Activated T-cell treated with anti-CD3 and anti-CD28 coated beads for 24 hours (primary cell): ENCODE data around the gene CRIP1.
A peak's percentile ranks its signal among the peaks of the same experiment; 100 is the strongest.

Source experiments
- DNase-seq: peaks from one replicate; pipeline ENCODE4 v3.0.0-alpha.2; 2020; ENCODE audit warnings: low read depth

CRIP1 gene

GRCh38 chr14:105505101-105505500 lies 18.4 kb downstream of the CRIP1 start:
- DNase-seq: no peak

DNA sequence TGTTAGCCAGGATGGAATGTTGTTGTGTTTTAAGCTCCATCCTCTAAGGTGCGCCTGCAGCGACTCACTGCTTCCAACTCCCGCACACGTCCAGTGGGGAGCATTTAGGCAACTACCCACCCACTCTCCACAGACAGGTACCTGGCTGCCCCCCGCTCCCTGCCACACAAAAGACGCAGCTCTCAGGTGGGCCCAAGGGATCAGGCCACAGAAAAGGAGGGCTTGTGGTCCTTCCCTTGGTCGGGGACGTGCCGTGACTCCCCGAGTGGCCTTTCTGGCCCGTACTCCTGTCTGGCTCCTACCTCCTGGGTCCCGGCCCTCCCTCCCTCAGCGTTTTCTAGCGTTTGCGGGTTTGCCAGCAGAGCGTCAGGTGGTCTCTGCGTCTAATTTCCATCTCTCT lies 20.6 kb downstream of the CRIP1 start:
- DNase-seq: no peak

- DNase-seq: no peak
These were observed 21.4 kb downstream of the CRIP1 start for GRCh38 chr14:105508069-105508468.

DNA sequence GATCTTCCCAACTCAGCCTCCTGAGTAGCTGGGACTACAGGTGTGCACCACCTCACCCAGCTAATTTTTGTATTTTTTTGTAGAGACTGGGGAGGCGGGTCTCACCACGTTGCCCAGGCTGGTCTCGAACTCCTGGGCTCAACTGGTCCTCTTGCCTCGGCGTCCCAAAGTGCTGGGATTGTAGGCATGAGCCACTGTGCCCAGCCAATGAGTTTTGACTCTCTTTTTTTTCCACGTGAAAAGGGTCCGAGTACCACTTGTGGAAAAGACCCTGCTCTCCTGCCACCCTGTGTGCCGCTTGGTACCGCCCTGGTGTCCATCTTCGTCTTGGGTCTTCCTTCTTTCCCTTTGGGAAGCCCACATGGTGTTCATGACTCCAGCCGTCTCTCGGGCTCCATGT lies 21.9 kb downstream of the CRIP1 start:
- no peak for DNase-seq

DNA sequence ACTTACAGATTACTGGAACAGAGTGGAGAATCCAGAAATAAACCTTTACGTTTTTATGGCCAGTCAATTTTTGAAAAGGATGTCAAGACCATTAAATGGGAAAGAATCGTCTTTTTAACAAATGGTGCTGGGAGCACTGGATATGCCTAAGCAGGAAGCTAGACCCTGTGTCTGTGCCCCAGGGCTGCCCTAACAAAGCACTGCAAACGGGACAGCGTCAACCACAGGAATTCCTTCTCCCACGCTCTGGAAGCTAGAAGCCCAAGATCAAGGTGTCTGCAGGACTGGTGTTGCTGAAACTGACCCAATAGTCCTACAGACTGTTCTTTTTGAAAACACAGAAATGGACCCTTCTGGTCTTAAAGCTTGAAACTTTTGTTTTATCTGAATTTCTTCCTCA lies 30.4 kb downstream of the CRIP1 start:
- DNase-seq: no peak

GRCh38 chr14:105519946-105520698 lies 33.4 kb downstream of the CRIP1 start:
- no peak for DNase-seq

DNA sequence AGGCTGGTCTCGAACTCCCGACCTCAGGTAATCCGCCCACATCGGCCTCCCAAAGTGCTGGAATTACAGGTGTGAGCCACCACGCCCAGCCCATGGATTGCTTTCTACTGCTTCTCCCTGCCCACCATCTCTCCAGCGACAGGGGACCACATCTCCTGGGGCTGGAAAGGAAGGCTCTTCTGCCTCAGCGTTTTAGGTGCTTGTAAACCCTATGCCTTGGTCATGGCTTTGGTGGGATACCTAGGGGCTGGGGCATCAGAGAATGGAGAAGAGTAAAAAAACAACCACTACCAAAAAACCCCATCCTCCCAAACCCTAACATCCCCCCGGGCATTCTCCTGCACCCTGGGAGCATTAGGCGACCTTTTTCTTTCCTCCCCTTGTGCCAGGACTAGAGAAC lies 38.6 kb downstream of the CRIP1 start:
- no peak for DNase-seq

DNA sequence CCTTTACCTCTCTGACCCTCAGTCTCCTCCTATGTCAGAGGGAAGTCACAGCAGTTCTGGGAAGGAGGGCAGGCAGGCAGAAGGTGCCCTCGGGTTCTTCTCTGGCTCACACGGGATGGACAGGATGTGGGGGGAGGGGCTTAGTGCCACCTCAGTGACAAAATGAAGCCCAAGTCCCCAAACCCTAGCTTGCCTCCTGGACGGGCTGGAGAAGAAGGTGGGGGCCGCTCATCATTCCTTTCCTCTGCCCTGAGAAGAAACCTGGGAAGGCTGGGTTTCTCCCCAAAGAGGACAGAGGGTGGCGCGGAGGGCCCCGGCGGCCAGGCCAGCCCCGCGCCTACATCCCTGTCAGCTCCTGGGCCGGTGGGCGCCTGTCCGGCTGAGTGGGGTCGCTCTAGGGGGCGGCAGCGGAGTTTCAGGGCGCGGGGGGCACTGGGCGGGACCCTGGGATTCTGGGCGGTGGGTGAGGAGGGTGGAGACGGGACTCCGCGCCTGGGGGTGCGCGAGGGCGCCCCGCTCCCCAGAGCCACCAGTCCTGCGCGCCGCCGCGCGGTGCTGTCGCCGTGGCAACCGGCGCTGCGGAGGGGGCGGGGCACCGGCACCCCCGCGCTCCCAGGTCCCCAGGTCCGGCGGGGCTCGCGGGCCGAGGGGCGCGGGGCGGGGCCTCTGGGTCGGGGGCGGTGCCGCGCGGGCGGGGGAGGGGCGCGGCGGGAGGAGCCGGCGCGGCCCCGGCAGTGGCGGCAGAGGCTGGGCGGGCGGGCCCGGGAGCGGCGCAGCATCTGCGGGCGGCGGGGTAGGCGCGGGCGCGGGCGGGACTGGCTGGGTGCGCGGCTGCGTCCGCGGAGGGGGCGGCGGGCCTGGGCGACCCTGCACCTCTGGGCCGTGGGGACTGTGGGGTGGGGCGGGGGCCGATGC lies 39.4 kb downstream of the CRIP1 start, which contains the start of gene TMEM121:
Gene TMEM121, plus strand, starts transcription at position 723 of the 915 bp plus-strand sequence. CDS start 2,252 bp downstream, outside the sequence.
- DNase-seq: no peak

GRCh38 chr14:105526776-105527380 lies 40.2 kb downstream of the CRIP1 start:
- DNase-seq: no peak

- no peak for DNase-seq
These were observed 40.7 kb downstream of the CRIP1 start for GRCh38 chr14:105527381-105527825.

DNA sequence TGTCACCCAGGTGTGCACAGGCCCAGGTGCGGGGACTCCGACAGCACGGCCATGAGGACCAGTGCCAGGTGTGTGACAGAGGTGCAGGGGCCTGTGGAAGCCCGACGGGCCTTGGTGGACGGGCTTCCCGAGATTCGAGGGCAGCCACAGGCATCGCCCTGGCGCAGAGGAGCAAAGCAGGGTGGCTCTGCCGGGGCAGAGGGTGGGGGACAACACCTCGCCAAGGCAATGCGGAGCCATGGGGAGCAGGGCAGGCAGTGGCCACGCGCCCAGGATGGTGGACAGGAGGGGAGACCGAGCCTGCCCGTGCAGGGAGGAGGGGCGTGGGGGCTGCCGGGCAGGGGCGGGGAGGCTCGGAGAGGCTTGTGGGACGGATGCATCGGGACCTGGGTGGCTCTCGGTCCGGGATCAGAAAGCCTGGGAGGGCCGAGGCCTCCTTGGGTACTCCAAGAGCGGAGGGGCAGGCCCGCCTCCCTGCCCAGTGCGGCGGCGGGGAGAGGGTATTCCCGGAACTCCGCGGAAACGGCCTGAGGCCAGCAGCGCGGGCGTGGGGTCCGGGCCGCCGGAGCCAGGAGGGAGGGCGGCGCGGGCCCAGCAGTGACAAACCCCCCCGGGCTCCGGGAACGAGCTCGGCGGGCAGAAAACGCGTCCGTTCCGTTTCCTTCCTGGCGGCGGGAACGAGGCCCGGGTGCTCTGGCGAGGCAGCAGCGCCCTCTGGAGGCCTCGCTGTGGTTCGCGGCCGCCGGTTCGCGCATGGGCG lies 41.3 kb downstream of the CRIP1 start:
- peak; percentile 75 for DNase-seq

GRCh38 chr14:105528586-105529318 lies 42.1 kb downstream of the CRIP1 start:
- peak; percentile 42 for DNase-seq

GRCh38 chr14:105529319-105529568 lies 42.6 kb downstream of the CRIP1 start:
- no peak for DNase-seq

DNA sequence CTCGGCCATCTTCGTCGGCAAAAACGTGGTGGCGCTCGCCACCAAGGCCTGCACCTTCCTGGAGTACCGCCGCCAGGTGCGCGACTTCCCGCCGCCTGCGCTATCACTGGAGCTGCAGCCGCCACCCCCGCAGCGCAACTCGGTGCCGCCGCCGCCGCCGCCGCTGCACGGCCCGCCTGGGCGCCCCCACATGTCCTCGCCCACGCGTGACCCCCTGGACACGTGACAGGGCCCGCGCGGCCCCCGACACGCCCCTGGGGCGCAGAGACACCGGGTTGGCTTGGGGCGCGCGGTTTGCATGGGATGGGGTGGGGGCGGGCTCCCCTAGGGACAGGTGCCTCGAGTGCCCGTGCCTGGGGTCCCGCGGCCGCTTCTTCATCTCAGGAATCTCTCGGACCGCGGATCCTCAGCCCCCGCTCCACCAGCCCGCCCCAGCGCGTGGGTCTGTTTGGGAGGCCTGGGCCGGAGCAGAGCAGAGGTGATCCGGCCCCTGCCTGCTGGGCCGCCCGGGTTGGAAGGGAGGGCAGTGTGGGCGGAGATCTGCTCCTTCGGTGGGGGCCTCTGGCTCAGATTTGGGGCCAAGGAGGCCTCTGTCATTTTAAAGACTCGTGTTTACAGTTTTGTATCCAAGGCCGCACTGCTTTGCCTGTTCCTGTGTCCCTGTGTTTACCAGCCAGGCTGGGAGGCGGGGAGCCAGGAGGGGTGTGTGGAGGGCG lies 43.0 kb downstream of the CRIP1 start:
- DNase-seq: no peak

- no peak for DNase-seq
These were observed 43.8 kb downstream of the CRIP1 start for GRCh38 chr14:105530285-105531087.

DNA sequence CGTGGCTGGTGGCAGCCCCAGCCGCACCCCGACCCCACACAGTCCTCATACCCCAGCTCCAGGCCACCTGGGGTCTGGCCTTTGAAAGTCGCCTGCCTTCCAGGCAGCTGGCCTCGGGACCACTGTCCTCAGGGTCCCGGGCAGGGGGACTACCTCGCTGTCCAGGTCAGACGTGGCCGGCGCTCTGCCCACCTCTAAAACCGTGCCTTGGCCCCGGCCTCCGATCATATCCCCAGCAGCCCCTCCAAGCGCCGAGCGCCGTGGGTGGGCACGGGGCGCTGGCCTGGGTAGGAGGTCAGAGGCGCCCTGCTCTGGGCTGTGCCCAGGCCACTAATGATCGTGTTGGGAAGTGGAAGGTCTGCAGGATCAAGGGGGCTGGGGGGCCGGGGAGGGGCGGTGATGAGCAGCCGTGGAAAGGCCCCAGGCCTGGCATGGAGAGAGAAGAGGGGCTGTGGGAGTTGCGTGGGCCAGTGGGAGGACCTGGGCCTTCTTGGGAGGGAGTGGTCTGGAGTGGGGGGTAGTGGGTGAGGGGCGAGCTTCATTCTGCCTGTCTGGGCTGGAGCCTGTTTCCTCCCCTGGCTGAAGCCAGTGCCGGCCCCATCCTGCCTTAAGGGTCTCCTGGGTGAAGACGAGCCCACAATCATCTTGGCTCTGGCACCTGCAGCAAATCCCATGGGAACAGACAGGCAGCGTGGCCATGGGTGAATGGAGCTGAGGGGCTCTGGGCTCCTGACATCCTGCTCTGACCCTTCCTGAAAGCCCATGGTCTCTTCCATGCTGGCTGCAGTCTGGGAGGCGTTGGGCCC lies 44.6 kb downstream of the CRIP1 start:
- no peak for DNase-seq

- no peak for DNase-seq
These were observed 45.4 kb downstream of the CRIP1 start for GRCh38 chr14:105531894-105532623.

- DNase-seq: no peak
These were observed 46.1 kb downstream of the CRIP1 start for GRCh38 chr14:105532735-105533141.
